Activated T-cell treated with anti-CD3 and anti-CD28 coated beads, Interleukin-2, amount 50 U/mL, for 24 hours (primary cell): ENCODE results near the gene CFAP119.

Source experiments
- DNase-seq: peaks from one replicate; pipeline ENCODE4 v3.0.0-alpha.2; 2020
- H3K27ac Mint-ChIP-seq: 2 replicates; pipeline ENCODE4 v1.8.0; 2020; ENCODE audit warnings: mild to moderate bottlenecking, mixed read lengths
- H3K27me3 Mint-ChIP-seq: 2 replicates; pipeline ENCODE4 v1.8.0; 2020; ENCODE audit warnings: mixed read lengths
- H3K36me3 Mint-ChIP-seq: 2 replicates; pipeline ENCODE4 v1.8.0; 2020; ENCODE audit warnings: low read depth, mixed read lengths
- H3K4me1 Mint-ChIP-seq: 2 replicates; pipeline ENCODE4 v1.8.0; 2020; ENCODE audit warnings: low read depth, mixed read lengths
- H3K4me3 Mint-ChIP-seq: 2 replicates; pipeline ENCODE4 v1.8.0; 2020; ENCODE audit warnings: mild to moderate bottlenecking, moderate library complexity, mixed read lengths
- H3K9me3 Mint-ChIP-seq: 2 replicates; pipeline ENCODE4 v1.8.0; 2020; ENCODE audit warnings: mixed read lengths

The CFAP119 gene

GRCh38 chr16:30745082-30745481 is 16.8 kb downstream of the CFAP119 start:
- Mint-ChIP-seq H3K9me3 (no peaks in the 10 kb centered on the region), H3K36me3 (peaks cover 65% of the 10 kb centered on the region), H3K27ac (peak overlapping the region; percentile 50), H3K27me3 (no peaks in the 10 kb centered on the region), H3K4me1 (peaks cover 38% of the 10 kb centered on the region), H3K4me3 (no peak overlapping the region)
- DNase-seq, result no peak

GRCh38 chr16:30744183-30744582 is 17.7 kb downstream of the CFAP119 start:
- DNase-seq, result no peak
- Mint-ChIP-seq H3K4me1 (peaks cover 32% of the 10 kb centered on the region), H3K9me3 (no peaks in the 10 kb centered on the region), H3K27me3 (no peaks in the 10 kb centered on the region), H3K36me3 (peaks cover 65% of the 10 kb centered on the region), H3K27ac (peak overlapping the region; percentile 71), H3K4me3 (no peak overlapping the region)

- H3K4me3 Mint-ChIP-seq, result no peak overlapping the region
- no peak for DNase-seq
- peaks cover 69% of the 10 kb centered on the region for H3K36me3 Mint-ChIP-seq
- no peaks in the 10 kb centered on the region for H3K9me3 Mint-ChIP-seq
- peak overlapping the region; percentile 70 for H3K27ac Mint-ChIP-seq
- no peaks in the 10 kb centered on the region for H3K27me3 Mint-ChIP-seq
- peaks cover 33% of the 10 kb centered on the region for H3K4me1 Mint-ChIP-seq
Observed at GRCh38 chr16:30743716-30744115, 18.1 kb downstream of the CFAP119 start.

GRCh38 chr16:30741461-30741914 is 20.4 kb downstream of the CFAP119 start:
- no peaks in the 10 kb centered on the region for H3K27me3 Mint-ChIP-seq
- H3K4me1 Mint-ChIP-seq, result peaks cover 21% of the 10 kb centered on the region
- H3K36me3 Mint-ChIP-seq, result peaks cover 84% of the 10 kb centered on the region
- H3K27ac Mint-ChIP-seq, result peak overlapping the region; percentile 31
- H3K4me3 Mint-ChIP-seq, result no peak overlapping the region
- H3K9me3 Mint-ChIP-seq, result no peaks in the 10 kb centered on the region
- no peak for DNase-seq

GRCh38 chr16:30740364-30741251 is 21.3 kb downstream of the CFAP119 start:
- H3K27ac Mint-ChIP-seq, result peak overlapping the region; percentile 85
- no peaks in the 10 kb centered on the region for H3K9me3 Mint-ChIP-seq
- no peak for DNase-seq
- H3K4me3 Mint-ChIP-seq, result no peak overlapping the region
- H3K36me3 Mint-ChIP-seq, result peaks cover 92% of the 10 kb centered on the region
- H3K4me1 Mint-ChIP-seq, result peaks cover 21% of the 10 kb centered on the region
- no peaks in the 10 kb centered on the region for H3K27me3 Mint-ChIP-seq

GRCh38 chr16:30738984-30739951 is 22.6 kb downstream of the CFAP119 start:
- peaks cover 21% of the 10 kb centered on the region for H3K4me1 Mint-ChIP-seq
- H3K27me3 Mint-ChIP-seq, result no peaks in the 10 kb centered on the region
- no peaks in the 10 kb centered on the region for H3K9me3 Mint-ChIP-seq
- H3K4me3 Mint-ChIP-seq, result no peak overlapping the region
- no peak for DNase-seq
- H3K27ac Mint-ChIP-seq, result peak overlapping the region; percentile 50
- peaks cover 94% of the 10 kb centered on the region for H3K36me3 Mint-ChIP-seq

GRCh38 chr16:30737794-30738648 is 23.8 kb downstream of the CFAP119 start:
- H3K27me3 Mint-ChIP-seq, result no peaks in the 10 kb centered on the region
- no peak overlapping the region for H3K4me3 Mint-ChIP-seq
- peaks cover 96% of the 10 kb centered on the region for H3K36me3 Mint-ChIP-seq
- peaks cover 21% of the 10 kb centered on the region for H3K4me1 Mint-ChIP-seq
- no peaks in the 10 kb centered on the region for H3K9me3 Mint-ChIP-seq
- DNase-seq, result no peak
- H3K27ac Mint-ChIP-seq, result peak overlapping the region; percentile 63

- Mint-ChIP-seq H3K4me1 (peaks cover 21% of the 10 kb centered on the region), H3K27me3 (no peaks in the 10 kb centered on the region), H3K4me3 (no peak overlapping the region), H3K9me3 (no peaks in the 10 kb centered on the region), H3K27ac (peak overlapping the region; percentile 63), H3K36me3 (peaks cover 96% of the 10 kb centered on the region)
- no peak for DNase-seq
Observed at GRCh38 chr16:30736995-30737793, 24.7 kb downstream of the CFAP119 start.

- Mint-ChIP-seq H3K9me3 (no peaks in the 10 kb centered on the region), H3K36me3 (peaks cover 97% of the 10 kb centered on the region), H3K27ac (peak overlapping the region; percentile 47), H3K4me3 (no peak overlapping the region), H3K27me3 (no peaks in the 10 kb centered on the region), H3K4me1 (peaks cover 12% of the 10 kb centered on the region)
- no peak for DNase-seq
Observed at GRCh38 chr16:30731411-30731810, 30.5 kb downstream of the CFAP119 start.

- H3K27me3 Mint-ChIP-seq, result no peaks in the 10 kb centered on the region
- DNase-seq, result no peak
- no peak overlapping the region for H3K27ac Mint-ChIP-seq
- peaks cover 98% of the 10 kb centered on the region for H3K36me3 Mint-ChIP-seq
- no peaks in the 10 kb centered on the region for H3K9me3 Mint-ChIP-seq
- peaks cover 19% of the 10 kb centered on the region for H3K4me1 Mint-ChIP-seq
- H3K4me3 Mint-ChIP-seq, result no peak overlapping the region
Observed at GRCh38 chr16:30728899-30729672, 32.8 kb downstream of the CFAP119 start.

- Mint-ChIP-seq H3K4me1 (peaks cover 20% of the 10 kb centered on the region), H3K9me3 (no peaks in the 10 kb centered on the region), H3K36me3 (peaks cover 98% of the 10 kb centered on the region), H3K4me3 (no peak overlapping the region), H3K27me3 (no peaks in the 10 kb centered on the region), H3K27ac (peak overlapping the region; percentile 42)
- no peak for DNase-seq
Observed at GRCh38 chr16:30728321-30728720, 33.5 kb downstream of the CFAP119 start.

GRCh38 chr16:30725418-30725792 is 36.5 kb downstream of the CFAP119 start:
- no peak for DNase-seq
- H3K9me3 Mint-ChIP-seq, result no peaks in the 10 kb centered on the region
- H3K4me1 Mint-ChIP-seq, result peaks cover 15% of the 10 kb centered on the region
- no peaks in the 10 kb centered on the region for H3K27me3 Mint-ChIP-seq
- H3K4me3 Mint-ChIP-seq, result no peak overlapping the region
- peaks cover 98% of the 10 kb centered on the region for H3K36me3 Mint-ChIP-seq
- peak overlapping the region; percentile 55 for H3K27ac Mint-ChIP-seq
